ENCODE data around the gene ILRUN.
"Not testable (repeated sequence)": the region's sequence is repeated elsewhere in the genome, so short reads cannot be mapped to it uniquely, and the experiment has no call there.

The ILRUN gene

DNA sequence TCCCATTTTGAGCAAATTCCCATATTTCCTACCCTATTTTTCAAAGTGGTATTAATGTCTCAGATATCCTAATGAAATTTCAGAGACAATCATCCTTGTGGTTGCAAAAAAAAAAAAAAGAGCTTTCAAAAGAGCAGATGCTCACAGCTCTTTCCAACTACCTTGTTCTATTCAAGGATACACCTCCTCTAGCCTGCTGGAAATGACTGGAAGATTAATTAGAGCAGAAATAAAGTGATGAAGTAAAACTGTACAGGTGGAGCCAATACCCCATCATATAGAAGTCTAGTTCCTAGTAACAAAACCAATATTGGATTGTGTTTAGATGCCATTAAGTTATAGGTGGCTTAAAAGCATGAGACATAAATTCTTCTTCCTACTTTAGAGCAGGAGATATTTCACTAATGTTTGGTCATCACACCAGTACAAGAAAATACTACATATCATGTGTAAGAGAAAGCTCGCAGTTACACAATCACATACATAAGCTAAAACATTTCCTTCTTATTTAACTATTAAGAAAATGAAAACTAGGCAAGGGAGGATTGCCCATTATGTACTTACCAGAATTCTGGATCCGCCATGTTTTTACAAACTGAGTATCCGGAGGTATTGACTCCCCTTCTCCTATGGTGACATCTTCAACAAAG lies 42.4 kb downstream of the ILRUN start:
- in situ Hi-C loops (cut with HindIII; ENCODE audit: low pct_unique_long_range_greater_than_20kb, low sequenced_read_pairs) = no loop called here
- TF ChIP-seq JUND (IDR thresholded peaks at IDR 0.05; ENCODE audit: low read depth) = no peak
- DNase-seq (ENCODE audit: low read depth in 1 of 2, low spot score in 1 of 2) = no peak

DNA sequence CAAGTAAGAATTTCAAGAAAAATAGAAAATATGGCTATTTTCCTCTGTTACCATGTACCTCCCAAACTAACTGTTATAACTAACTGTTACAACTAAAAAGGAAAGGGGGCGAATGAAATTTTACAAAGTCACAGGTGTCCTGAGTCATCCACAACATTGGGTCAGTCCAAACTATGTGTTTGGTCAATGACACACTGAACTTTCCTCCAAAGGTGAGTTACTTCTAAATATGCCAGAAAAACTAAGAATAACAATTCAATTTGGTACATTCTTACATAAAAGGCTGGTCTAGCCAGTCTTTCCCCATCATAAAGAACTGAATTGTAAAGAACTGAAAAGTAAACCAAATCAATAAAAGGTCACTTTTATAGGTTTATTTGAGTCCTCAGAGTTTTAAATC lies 44.3 kb downstream of the ILRUN start:
- in situ Hi-C loops (cut with HindIII; ENCODE audit: low pct_unique_long_range_greater_than_20kb, low sequenced_read_pairs) = no loop called here
- TF ChIP-seq JUND (IDR thresholded peaks at IDR 0.05; ENCODE audit: low read depth) = no peak
- no peak for DNase-seq (ENCODE audit: low read depth in 1 of 2, low spot score in 1 of 2)

DNA sequence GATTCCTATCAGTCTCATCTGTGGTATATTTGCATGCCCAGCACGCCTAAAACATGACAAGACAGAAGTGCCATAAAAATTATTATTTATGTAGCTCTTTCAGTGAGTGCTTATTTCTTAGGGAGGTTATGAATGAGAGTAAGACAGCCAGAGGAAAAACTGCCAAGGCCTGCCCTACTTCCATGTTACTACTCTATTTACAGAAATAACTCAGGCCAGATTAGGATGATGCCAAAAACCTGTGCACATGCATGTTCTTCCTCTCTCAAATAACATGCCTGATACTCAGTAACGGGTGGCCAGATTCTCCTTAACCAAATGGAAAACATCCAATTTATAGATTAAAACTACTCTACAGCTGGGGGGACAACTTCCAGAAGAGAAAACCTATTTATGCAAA lies 45.7 kb downstream of the ILRUN start:
- DNase-seq (ENCODE audit: low read depth in 1 of 2, low spot score in 1 of 2) = no peak
- in situ Hi-C loops (cut with HindIII; ENCODE audit: low pct_unique_long_range_greater_than_20kb, low sequenced_read_pairs) = no loop called here
- no peak for TF ChIP-seq JUND (IDR thresholded peaks at IDR 0.05; ENCODE audit: low read depth)

DNA sequence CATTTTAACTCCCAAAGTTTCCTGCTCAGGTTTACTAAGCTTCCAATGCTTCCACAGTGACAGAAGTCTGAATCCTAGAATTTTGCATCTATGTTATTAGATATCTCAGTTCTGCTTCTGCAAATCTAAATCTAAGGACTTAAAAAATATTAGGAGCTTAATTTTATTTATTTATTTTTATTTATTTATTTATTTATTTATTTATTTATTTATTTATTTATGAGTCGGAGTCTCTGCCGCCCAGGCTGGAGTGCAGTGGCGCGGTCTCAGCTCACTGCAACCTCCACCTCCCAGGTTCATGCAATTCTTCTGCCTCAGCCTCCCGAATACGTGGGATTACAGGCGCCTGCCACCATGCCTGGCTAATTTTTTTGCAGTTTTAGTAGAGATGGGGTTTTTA lies 46.3 kb downstream of the ILRUN start:
- DNase-seq (ENCODE audit: low read depth in 1 of 2, low spot score in 1 of 2); in situ Hi-C loops (cut with HindIII; ENCODE audit: low pct_unique_long_range_greater_than_20kb, low sequenced_read_pairs): not testable (repeated sequence)

DNA sequence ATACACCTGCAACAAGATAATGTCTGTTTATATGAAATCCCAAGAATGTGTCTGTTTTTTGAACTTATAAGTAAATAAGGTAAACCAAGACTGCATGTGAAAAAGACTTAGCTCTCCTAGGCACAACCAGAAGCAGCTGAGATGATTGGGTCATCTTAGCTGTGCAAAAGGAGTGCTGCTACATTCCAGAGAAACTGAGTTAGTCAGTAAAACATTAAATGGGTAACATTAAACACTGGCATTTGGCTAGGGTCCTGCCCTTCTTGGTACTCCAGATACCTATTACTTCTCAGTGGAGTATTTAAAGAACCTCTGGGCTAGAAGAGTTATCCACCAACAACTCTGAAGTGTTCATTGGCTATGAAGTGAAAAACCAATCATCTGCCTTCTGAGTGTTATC lies 47.8 kb downstream of the ILRUN start:
- no peak for DNase-seq (ENCODE audit: low read depth in 1 of 2, low spot score in 1 of 2)
- in situ Hi-C loops (cut with HindIII; ENCODE audit: low pct_unique_long_range_greater_than_20kb, low sequenced_read_pairs) = no loop called here
- TF ChIP-seq JUND (IDR thresholded peaks at IDR 0.05; ENCODE audit: low read depth) = no peak
